HG03469 (cell line): ENCODE data around the gene CLPTM1.
"Not testable (repeated sequence)": the region's sequence is repeated elsewhere in the genome, so short reads cannot be mapped to it uniquely, and the experiment has no call there.

Experiments used
- ATAC-seq: cut with Tn5 transposase; IDR thresholded peaks from one replicate; pipeline ENCODE4 v1.9.1; 2021; ENCODE audit warnings: mild to moderate bottlenecking, moderate library complexity, moderate number of reproducible peaks; ENCODE audit not compliant: unreplicated experiment

Gene CLPTM1

DNA sequence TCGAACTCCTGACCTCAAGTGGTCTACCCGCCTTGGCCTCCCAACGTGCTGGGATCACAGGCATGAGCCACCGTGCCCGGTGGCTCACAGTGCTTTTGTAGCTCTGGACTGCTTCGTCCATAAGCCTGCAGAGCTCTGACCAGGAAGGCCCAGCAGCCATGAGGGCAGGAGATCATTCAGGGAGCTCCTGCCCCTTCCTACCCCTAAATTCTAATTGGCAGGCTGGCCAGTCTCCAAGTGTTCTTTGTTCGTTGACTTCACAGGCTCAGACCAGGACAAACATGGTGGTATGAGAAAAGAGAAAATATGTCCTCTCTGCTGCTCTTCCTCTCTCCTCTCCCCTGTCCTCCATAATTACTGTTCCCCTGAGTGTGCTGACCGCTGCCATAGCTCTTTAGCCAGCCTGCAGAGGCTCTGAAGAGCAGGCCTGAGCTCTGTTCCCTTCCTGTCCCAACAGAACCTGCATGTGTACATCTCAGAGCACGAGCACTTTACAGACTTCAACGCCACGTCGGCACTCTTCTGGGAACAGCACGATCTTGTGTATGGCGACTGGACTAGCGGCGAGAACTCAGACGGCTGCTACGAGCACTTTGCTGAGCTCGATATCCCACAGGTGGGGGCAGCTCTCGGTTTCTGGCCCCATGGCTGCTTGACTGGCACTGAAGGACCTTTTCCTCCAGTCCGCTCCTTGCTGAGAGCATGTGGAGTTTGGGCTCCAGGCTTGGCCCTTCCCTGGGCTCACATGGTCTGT lies 19.0 kb downstream of the CLPTM1 start:
- no peak for ATAC-seq

DNA sequence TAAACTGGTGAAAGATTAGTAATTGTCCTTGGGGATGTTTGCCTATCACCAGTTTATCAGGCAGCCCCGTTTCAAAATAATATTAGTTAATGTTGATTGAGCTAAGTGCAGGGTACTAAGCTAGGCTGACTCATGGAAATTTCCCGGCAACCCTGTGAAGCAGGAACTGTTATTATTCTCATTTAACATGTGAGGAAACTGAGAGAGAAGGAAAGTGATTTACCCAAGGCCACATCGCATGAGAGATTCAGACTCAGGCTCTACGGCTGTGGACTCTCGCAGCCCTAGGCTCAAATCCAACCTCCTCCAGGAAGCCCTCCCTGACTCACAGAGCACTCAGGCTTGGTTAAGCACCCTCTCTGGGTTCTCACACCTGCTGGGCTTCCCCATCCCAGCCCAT lies 19.7 kb downstream of the CLPTM1 start:
- no peak for ATAC-seq

DNA sequence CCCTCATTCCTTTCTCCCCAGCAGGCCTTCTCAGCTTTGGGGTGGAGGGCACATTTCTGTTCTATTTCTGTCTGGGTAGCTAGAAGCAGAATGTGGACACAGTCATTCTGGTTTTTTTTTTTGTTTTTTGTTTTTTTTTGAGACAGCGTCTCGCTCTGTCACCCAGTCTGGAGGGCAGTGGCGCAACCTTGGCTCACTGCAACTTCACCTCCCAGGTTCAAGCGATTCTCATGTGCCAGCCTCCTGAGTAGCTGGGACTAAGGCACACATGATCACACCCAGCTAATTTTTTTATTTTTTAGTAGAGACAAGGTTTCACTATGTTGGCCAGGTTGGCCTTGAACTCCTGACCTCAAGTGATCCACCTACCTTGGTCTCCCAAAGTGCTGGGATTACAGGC lies 20.3 kb downstream of the CLPTM1 start:
- ATAC-seq = no peak

DNA sequence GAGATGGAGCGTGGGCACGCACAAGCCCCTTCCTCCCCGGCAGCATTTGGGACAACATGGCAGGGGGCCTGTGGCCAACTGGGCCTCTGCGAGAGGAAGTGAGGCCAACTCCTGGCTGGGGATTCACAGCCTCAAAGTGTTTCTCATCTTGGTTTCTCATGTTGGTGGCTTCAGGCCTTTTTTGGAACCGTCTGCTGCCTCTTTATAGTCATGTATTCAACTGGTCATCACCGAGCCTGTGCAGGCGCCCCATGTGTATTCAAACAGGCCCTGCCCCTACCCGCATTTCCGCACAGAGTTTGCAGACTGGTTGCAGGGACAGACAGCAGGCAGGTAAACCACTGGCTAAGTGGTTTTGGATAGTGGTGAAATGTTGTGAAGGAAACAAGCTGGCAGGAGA lies 28.8 kb downstream of the CLPTM1 start:
- ATAC-seq = no peak

DNA sequence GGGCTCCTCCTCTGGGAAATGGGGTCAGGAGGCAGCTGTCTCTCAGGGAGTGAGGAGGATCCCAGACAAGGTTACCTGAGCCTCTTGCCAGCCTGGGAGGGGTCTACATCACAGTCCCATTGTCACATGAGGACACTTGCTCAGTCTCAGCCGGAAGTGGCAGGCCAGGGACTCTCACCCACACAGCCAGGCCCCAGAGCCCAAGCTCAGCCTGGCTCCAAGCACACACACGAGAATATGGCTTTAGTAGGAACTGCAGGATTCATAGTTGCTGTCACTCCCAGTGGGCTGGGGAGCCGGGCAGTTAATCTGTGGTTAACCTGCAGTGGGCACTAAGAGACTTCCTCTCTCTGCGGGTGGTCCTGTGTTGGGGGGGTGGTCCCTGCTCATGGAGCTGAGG lies 30.3 kb downstream of the CLPTM1 start:
- ATAC-seq = no peak

DNA sequence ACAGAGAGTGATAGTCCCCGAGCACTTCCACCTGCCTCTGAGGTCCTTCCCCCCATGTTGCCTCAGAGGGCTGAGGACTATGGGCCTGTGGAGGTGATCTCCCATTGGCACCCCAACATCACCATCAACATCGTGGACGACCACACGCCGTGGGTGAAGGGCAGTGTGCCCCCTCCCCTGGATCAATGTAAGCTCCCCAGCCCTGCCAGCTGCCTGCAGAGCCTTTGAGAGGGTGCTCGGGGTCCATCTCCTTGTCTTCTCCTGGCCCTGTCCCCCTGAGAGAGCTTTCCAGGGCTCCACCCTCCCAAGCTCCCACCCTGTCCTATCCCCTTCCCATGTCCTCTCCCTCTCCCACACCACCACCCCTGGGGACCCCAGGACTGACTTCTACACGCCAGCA lies 31.2 kb downstream of the CLPTM1 start:
- ATAC-seq = no peak

DNA sequence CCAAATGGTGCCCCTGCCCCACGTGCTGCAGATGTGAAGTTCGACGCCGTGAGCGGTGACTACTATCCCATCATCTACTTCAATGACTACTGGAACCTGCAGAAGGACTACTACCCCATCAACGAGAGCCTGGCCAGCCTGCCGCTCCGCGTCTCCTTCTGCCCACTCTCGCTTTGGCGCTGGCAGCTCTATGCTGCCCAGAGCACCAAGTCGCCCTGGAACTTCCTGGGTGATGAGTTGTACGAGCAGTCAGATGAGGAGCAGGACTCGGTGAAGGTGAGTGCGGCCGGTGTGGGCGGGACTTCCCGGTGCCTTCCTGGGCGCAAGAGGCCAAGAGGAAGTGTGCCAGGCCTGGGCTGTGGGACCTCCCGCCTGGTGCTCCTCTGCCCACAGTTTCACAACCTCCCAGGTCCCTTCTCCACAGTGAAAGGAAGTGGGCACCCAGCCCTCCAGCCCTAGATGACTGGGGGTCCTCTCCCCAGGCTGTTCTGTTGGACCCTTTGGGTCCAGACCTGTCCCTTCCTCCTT lies 32.0 kb downstream of the CLPTM1 start:
- no peak for ATAC-seq

DNA sequence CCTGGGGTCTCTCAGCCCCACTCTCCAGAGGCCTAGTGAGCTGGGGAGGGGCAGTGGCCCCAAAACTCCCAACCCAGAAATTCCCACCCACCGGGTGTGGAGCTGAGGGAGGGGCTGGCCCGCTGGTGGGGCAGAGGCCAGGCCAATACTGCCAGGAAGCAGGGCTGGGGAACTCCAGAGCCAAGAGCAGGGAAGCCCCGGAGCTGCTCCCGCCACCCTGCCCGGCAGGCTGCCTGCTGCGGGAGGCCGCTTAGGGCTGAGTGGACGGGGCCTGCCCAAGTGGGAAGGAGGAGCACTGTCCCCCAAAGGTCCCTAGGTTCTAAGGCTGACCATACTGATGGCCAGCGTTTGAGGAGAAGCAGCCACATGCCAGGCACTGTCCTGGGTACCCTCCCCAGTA lies 33.1 kb downstream of the CLPTM1 start:
- no peak for ATAC-seq

DNA sequence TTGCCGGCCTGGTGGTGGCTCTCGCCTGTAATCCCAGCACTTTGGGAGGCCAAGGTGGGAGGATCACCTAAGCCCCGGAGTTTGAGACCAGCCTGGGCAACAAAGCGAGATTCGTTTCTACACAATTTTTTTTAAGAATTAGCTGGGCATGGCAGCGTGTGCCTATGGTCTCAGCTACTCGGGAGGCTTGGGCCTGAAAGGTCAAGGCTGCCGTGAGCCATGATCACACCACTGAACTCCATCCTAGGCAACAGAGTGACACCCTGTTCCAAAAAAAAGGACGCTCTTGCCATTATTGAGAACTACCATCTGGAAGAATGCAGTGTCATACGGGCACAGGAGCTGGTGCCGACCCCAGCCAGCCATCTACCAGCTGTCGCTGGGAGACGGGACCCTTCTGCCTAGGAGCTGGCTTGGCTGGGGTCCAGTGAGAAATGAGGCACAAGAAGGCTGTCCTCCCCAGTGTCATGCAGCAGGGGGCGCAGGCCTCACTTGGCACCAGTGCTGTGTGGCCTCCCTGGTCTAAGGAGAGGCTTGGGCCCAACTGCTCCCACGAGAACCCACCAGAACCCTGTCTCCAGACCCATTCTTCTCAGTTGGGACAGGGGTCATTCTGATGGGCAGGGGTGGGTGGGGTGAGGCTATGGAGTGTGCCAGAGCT lies 33.8 kb downstream of the CLPTM1 start:
- ATAC-seq = no peak

DNA sequence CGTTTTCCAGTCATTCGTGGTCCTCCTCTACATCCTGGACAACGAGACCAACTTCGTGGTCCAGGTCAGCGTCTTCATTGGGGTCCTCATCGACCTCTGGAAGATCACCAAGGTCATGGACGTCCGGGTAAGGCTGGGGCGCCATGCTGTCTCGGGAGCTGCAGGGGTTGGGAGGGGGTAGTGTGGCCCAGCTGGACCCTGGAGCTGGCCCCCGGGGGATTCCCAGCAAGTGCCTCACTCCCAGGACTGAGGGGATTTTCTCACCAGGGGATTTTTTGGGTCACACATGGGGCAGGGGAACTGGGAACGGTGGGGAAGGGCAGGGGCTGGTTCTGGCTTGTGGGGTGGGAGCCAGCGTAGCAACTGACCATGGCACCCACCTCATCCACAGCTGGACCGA lies 35.3 kb downstream of the CLPTM1 start:
- no peak for ATAC-seq

DNA sequence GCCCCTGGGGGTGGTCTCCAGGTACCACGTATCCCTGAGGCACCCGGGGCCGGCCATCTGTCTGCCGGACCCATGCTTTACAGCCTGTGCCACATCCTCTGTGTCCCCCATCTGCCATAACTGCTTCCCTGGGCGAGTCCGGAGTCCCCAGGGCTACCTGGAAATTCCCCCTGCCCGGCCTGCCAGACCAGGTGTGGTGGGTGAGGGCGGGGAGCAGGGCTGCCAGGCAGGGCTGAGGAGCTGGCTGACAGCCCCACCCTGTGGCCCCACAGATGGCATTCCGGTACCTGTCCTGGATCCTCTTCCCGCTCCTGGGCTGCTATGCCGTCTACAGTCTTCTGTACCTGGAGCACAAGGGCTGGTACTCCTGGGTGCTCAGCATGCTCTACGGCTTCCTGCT lies 35.8 kb downstream of the CLPTM1 start:
- ATAC-seq = no peak

DNA sequence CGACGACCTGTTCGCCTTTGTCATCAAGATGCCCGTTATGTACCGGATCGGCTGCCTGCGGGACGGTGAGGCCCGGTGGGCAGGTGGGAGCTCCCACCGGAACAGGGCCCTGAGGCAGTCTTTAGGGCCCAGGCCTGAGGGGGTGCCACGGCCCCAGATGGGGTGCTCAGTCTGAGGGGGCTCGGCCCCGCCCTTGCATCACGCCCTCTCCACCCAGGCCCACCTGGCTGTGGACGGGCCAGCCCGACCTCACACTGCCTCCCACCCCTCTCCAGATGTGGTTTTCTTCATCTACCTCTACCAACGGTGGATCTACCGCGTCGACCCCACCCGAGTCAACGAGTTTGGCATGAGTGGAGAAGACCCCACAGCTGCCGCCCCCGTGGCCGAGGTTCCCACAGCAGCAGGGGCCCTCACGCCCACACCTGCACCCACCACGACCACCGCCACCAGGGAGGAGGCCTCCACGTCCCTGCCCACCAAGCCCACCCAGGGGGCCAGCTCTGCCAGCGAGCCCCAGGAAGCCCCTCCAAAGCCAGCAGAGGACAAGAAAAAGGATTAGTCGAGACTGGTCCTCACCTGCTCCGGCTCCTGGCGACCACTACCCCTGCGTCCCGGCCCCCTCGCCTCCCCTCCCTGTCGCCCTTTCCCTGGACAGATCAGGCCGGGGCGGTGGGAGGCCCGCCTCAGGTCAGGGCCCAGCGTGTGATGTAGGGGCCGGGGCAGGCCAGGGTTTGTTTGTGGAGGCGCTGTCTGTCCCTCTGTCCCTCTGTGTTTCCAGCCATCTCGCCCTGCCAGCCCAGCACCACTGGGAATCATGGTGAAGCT lies 37.4 kb downstream of the CLPTM1 start:
- no peak for ATAC-seq

DNA sequence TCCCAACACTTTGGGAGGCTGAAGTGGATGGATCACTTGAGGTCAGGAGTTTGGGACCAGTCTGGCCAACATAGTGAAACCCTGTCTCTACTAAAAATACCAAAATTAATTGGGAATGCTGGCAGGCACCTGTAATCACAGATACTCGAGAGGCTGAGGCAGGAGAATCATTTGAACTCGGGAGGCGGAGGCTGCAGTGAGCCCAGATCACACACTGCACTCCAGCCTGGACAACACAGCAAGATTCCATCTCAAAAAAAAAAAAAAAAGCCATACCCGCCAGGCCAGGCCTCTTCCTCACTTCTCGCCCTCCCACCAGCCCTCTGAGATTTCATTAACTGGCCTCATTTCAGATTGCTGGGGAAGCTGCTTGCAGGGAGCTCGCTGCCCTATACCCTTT lies 38.3 kb downstream of the CLPTM1 start:
- no peak for ATAC-seq

DNA sequence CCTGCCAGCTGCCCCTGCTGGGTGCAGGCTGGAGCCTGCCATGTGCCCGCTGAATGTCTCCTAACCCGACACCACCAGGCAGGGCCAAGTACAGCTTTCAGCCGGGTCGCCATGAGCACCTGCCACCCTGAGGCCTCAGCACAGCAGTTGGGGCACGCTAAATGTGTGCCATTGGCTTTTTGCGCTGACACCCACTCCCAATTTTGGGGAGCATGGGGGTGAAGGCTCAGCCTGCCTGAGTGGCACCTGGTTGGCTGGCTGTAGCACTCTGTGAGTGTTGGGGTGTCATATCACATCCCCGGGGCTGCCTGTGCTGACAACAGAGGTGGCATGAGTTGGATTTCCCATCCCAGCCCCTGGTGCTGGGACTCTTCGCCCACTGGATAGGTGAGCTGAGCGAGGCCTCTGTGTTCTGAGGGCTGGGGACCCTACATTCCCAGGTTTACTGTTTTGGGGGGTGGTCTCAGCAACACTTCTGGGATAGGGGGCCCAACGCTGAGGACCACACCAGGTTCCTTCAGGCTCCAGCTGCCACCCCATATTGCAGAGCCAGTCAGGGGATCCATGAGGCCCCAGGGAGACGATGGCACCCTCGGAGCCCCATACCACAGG lies 38.9 kb downstream of the CLPTM1 start:
- no peak for ATAC-seq

DNA sequence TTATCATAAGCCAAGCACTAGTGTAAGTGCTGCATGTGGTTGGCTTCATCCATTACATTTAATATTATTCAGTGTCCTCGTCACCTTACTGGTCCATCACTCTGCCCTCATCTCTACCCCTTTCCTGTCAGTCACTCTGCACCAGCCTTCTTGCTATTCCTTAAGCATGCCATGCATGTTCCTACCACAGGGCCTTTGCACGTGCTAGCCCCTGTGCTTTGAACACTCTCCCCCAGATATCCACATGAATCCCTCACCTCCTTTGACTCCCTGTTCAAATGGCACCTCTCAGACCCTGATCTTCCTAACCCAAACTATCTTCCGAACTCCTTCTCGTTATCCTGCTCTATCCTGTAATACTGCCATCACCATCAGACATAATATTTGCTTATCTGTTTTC lies 42.8 kb downstream of the CLPTM1 start:
- ATAC-seq = no peak

DNA sequence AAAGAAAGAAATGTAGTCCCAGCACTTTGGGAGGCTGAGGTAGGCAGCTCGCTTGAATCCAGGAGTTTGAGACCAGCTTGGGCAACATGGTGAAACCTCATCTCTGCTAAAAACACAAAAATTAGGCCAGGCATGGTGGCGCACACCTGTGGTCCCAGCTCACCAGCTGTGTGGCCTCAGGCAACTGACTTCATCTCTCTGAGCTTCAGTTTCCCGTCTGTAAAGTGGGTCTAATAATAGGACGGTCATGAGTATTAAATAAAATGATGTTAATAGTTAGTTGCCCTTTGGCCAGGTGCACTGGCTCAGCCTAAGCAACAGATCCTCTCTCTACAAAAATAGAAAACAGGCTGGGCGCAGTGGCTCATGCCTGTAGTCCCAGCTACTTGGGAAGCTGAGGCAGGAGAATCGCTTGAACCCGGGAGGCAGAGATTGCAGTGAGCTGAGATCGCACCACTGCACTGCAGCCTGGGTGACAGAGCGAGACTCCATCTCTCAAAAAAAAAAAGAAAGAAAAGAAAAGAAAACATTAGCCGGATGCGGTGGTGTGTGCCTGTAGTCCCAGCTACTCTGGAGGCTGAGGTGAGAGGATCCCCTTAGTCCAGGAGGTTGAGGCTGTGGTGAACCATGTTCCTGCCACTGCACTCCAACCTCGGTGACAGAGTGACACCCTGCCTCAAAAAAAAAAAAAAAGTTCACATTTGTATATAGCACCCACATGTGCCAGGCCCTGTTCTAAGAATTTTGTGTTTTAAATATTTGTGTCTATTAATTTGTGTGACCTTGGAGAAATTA lies 44.1 kb downstream of the CLPTM1 start:
- ATAC-seq = not testable (repeated sequence)

DNA sequence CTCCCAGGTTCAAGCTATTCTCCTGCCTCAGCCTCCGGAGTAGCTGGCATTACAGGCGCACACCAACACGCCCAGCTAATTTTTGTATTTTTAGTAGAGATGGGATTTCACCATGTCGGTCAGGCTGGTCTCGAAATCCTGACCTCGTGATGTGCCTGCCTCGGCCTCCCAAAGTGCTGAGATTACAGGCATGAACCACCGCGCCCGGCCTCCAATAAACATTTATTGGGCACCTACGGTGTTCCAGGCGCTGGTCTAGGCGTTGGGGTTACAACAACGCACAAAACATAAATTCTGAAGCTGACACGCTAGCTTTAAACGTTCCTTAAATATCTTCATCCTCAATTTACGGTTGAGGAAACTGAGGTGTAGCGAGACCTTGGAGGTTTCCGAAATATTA lies 45.5 kb downstream of the CLPTM1 start:
- not testable (repeated sequence) for ATAC-seq

DNA sequence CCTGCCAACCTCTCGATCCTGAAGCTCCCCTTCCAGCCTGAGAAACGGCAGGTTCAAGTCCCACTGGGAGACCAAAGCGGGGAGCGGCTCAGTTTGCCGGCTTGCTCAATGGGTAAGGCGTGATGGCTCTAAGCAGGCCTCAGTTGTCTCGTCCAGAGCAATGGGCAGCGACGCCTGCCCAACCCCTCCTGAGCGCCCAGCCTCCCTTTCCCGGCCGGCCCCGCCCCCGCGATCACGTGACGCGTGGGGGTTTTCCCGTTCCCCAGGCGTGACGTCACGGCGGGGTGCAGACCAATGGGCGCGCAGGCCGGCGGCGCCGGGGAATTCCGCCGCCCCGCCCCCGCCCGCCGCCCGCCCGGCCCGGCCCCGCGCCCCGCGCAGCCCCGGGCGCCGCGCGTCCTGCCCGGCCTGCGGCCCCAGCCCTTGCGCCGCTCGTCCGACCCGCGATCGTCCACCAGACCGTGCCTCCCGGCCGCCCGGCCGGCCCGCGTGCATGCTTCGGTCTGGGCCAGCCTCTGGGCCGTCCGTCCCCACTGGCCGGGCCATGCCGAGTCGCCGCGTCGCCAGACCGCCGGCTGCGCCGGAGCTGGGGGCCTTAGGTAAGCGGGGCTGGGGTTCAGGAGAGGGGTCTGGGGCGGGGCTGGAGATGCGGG lies 46.0 kb downstream of the CLPTM1 start, which contains the start of gene RELB:
RELB (plus strand) TSS at position 378 of the 653 bp plus-strand sequence; CDS start at position 494, 116 bp downstream.
- ATAC-seq = peak; percentile 29

DNA sequence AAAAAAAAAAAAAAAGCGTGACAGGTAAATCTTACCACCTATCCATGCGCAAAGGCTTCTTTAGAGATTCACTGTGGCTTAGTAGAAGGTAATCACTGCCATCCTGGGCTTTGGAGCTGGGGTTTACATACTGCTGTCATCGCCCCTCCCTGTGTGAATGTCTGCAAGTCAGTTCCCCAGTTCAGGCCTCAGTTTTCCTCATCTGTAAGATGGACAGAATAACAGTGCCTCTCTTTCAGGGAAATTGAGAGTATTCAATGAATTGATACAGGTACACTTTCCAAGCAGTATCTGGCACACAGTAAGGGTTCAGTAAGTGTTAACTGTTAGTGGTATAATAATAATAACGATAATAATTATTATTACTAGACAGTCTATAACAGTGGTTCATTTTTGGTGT lies 48.3 kb downstream of the CLPTM1 start:
- ATAC-seq = no peak

DNA sequence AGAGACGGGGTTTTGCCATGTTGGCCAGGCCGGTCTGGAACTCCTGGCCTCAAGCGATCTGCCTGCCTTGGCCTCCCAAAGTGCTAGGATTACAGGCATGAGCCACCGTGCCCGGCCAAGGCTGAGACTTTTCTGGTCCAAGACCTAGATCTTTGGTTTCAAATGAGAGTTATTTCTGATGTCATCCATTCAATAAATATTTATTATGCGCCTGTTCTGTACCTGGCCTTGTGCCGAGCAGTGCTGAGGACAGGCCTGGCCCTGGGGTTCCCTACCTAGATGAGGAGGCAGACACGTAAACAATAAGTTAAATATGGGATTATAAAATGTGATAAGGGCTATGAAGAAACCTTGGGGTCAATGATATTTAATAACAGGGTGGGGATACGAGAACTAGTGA lies 50.6 kb downstream of the CLPTM1 start:
- no peak for ATAC-seq
